Stimulated activated CD4-positive, alpha-beta T cell treated with anti-CD3 and anti-CD28 coated beads, Interleukin-4, amount 100 ng/mL, for 1 hour (primary cell): ENCODE measurements around the gene M1AP.
A peak's percentile ranks its signal among the peaks of the same experiment; 100 is the strongest.
"Not testable (repeated sequence)": the region's sequence is repeated elsewhere in the genome, so short reads cannot be mapped to it uniquely, and the experiment has no call there.

Experiments used
- DNase-seq: peaks from one replicate; pipeline ENCODE4 v3.0.0-alpha.2; 2020

Gene M1AP

GRCh38 chr2:74562126-74562775 is 85.9 kb downstream of the M1AP start:
- no peak for DNase-seq

DNA sequence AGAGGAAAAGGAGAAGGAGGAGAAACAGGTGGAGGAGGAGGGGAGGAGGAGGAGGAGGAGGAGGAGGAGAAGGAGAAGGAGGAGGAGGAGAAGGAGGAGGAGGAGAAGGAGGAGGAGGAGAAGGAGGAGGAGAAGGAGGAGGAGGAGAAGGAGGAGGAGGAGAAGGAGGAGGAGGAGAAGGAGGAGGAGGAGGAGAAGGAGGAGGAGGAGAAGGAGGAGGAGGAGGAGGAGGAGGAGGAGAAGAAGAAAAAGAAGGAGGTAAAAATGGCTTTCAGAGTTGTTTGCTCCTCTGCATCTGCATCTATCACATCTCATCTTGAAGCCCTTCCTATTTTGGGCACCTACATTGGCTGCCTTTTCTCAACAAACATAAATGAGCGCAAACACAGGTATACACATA is 87.1 kb downstream of the M1AP start:
- not testable (repeated sequence) for DNase-seq

GRCh38 chr2:74560591-74560990 is 87.5 kb downstream of the M1AP start:
- no peak for DNase-seq

DNA sequence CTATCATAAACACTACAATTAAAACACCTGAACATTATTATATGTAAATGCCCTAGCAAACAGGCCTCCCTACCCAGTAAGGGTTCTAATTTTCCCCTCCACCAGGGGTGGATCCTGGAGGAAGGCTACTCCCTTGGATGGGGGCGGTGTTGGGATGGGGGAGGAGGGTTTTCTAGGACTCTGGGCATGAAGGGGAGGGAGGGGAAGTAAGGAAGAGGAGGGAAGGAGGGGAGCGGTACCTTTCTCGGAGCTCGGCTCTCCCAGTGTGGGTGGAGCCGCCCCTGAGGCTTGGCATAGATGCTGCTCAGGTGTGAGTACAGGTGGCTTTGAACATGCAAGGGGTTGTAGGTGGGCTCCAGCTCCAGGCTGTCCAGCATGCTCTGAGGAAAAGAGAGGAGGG is 88.2 kb downstream of the M1AP start:
- DNase-seq = no peak

- no peak for DNase-seq
Observed at GRCh38 chr2:74558284-74559230, 89.6 kb downstream of the M1AP start.

- no peak for DNase-seq
Observed at GRCh38 chr2:74556831-74557370, 91.2 kb downstream of the M1AP start.

DNA sequence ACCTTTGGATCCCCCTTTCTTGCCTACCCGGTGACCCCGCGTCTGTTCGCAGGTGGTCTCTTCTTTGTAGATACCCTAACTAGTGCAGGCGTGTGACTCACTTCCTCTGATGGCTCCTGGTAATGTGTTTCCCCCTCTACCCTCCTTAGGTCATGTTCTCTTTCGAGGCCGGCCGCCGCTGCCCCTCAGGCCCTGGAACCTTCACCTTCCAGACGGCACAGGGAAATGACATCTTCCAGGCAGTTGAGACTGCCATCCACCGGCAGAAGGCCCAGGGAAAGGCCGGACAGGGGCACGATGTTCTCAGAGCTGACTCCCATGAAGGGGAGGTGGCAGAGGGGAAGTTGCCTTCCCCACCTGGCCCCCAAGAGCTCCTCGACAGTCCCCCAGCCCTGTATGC is 92.0 kb downstream of the M1AP start:
- DNase-seq = no peak

- no peak for DNase-seq
Observed at GRCh38 chr2:74555610-74556103, 92.5 kb downstream of the M1AP start.

DNA sequence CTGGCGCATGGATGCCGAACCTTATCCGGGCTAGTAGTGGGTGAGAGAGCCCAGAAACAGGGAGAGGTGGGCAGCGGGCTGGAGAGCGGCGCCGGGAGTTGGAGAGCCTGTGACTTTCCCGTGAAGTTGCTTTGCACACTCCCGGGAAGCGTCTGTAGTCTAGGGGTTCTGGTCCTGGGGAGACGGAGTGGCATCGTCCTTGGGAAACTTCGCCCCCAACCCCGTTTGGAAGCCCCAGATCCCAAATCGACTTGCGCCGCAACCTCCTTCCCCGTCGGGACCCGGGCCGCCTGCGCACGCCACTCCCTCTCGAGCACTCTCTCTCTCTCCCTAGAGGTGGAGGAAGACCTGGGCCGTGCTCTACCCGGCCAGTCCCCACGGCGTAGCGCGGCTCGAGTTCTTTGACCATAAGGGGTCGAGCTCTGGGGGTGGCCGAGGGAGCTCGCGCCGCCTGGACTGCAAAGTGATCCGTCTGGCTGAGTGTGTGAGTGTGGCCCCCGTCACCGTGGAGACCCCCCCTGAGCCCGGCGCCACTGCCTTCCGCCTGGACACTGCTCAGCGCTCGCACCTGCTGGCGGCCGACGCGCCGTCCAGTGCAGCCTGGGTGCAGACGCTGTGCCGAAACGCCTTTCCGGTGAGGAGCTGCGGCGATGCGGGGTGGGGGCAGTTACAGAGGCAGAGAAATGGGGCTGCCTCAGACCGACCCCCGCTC is 93.2 kb downstream of the M1AP start:
- DNase-seq = peak; percentile 51

GRCh38 chr2:74553892-74554819 is 94.0 kb downstream of the M1AP start, which contains the start of the genes DOK1 and LOXL3:
Gene DOK1 (plus strand): TSS chr2:74554720. CDS start chr2:74554755, 35 bp downstream.
Gene LOXL3 (minus strand): TSS chr2:74553942. CDS start chr2:74552634, 1,308 bp downstream.
- DNase-seq = peak; percentile 86

DNA sequence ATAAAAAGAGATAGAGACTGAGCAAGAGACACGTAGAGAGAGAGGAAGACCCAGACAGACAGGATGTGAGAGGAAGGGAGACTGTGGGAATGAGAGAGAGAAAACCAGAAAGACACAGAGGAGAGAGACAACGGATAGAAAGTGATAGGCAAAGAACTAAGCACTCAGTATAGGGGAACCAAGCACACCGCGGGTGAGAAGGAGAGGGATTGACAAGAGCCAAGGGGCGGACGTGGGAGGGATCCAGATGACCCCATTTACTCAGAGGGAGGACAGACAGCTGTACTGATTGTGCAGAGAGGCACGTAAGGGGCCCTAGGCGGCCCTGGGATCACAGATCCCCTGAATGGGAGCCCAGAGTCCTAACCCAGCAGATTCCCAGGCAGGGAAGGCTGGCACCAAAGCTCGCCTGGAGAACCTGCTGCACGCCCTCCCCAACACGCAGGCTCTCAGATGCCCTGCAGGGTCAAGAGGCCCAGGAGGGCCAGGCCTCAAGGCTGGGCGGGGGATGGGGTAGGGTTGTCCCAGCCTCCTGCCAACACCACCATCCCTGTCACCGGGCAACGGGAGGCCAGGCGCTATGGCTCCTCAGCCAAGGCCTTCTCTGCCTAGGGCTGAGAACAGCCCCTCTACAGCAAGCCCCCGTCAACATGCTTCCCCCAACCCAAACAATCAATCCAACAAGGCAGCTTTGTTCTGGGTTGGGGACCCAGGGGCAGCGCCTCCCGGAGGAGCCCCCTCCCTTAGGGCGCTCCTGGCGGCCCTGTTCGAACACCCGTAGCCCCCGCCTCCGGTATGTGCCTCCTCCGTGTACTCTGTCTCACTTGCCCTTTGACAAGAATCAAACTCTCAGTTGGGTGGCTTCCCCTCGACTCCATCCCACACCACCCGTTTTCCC is 95.0 kb downstream of the M1AP start:
- DNase-seq = no peak

DNA sequence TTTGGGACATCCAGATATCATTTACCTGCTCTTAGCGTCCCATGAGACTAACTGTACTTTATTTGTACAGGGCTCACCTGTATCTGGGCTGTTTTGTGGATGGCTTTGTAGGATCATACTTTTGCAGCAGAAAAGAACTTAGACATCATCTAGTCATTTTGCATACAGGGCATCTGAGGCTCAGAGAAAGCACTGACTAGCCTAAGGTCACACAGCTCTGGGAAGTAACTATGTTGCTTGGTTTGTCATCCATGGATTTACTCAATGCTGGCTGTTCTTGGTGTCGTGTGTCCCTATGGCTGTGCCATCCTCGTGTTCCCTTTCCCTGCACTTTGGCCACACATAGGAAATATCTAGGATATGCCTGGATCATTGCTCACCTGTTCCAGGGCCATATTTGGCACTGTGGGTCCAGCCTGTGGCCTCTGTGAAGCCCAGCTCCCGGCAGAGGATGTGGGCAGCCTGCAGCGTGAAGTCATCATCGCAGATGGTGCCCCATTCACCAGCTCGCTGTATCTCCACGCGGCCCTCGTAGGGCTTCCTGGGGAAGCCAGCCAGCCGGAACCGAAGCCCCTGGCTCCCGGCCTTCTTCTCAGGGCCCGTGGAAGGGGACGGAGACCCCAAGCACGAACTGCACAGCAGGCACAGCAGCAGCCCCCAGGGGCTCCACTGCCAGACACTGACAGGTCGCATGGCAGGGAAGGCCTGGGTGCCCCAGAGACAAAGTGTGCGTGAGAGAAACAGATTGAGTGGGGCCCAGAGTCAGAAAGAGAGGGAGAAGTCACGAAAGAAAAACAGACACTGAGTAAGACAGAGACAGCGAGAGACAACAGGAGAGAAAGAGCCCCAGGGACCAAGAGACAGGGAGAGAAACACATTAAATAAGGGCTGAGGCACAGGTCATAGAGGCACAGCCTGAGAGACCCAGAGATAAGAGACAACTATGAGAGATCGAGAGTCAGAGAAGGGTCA is 95.9 kb downstream of the M1AP start:
- DNase-seq = no peak

DNA sequence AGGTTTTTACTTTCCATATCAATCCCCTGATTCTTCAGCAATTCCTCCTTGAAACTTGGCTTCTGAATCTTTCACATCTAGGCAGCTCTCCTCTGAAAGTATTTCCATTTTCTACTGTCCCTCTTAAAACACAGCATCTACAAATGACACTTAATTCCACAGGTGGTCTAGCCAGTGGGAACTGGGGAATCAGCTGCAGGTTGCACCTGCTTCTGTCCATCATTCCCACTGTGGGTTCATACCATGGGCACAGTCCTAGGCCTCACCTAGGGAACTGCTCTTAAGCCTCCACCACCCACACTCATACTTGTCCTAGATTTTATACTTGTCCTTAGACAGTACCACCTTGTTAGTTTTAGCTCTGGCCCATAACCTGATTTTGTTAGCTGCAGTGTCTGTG is 96.6 kb downstream of the M1AP start:
- no peak for DNase-seq

GRCh38 chr2:74550231-74550630 is 97.9 kb downstream of the M1AP start:
- DNase-seq = no peak

- DNase-seq = no peak
Observed at GRCh38 chr2:74548900-74549826, 99.0 kb downstream of the M1AP start.

- DNase-seq = no peak
Observed at GRCh38 chr2:74548285-74548899, 99.7 kb downstream of the M1AP start.

DNA sequence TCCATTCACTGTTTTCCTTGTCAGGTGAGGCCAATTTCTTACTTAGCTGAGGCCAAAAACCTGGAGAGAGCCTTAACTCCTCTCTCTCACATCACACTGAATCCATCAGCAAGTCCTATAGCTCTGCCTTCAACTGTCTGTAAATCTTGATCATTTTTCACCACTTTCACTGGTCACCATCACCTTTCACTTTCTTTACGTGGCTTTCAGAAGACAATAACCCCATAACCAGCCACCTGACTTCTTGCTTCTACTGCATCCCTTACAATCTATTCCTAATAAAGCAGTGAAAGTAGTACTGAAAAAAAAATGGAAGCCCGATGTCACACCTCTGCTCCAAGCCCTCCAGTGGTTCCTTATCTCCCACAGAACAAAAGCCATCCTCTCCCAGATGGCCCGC is 102.1 kb downstream of the M1AP start:
- DNase-seq = no peak

GRCh38 chr2:74544634-74545033 is 103.5 kb downstream of the M1AP start:
- DNase-seq = no peak
